Ovary (tissue), 3 donors: Measurements from ENCODE around the gene SH2B3.

ENCODE experiments used
- CTCF ChIP-seq, 3 donors: fragments of 450-650 bp in 2 of 3; fragments of 200-600 bp in 1 of 3; IDR thresholded peaks; one replicate each; pipeline versions ENCODE4 v1.5.1 to v1.8.0; 2016 to 2022; ENCODE audit warnings: antibody characterized with exemption in 3 of 3, mild to moderate bottlenecking in 1 of 3
- EP300 ChIP-seq: sonication (generic); formaldehyde crosslinking; IDR thresholded peaks from one replicate; pipeline ENCODE4 v1.6.1; 2017; ENCODE audit warnings: antibody characterized with exemption
- donor health status: DM: no; HTN: no; CAD: no.

DNA sequence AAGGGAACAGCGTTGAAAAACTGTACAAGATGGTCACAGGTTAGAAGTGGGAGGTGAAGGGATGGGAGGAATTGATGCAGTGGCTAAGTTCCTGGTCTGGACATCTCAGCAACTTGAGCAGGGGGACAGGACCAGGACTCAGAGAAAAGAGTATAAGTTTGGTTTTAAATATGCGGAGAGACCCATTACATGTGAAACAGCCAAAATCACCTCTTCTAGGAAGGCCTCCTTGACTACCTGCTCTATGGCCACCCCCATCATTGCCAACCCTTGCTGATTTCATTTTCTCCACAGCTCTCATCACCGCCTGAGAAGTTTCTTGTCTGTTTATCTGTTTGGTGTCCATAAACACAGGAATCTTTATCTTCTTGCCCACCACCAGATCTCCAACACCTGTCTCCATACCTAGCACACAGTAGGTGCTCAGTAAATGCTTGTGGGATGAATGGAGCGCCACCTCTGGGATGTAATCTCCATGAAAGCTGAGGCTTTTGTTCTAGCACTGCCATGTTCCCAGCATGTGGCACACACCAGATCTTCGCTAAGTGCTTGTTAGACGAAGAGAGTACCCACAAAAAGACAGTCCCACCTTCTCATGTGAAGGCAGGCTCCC lies 25.7 kb upstream of the SH2B3 start:
- TF ChIP-seq EP300: no peak
- TF ChIP-seq CTCF (IDR thresholded peaks at IDR 0.05): no peak
